ENCODE data around the gene NSD1. TPM values are rescaled to one million over a fixed set of nuclear protein-coding genes. Genes with fewer than 3 reads are reported as not detected.
A peak's percentile ranks its signal among the peaks of the same experiment; 100 is the strongest.
"Not testable (repeated sequence)": the region's sequence is repeated elsewhere in the genome, so short reads cannot be mapped to it uniquely, and the experiment has no call there.

NSD1 gene
- total RNA-seq, 2 experiments from 2014 or later: 50.2 to 51.7 TPM

DNA sequence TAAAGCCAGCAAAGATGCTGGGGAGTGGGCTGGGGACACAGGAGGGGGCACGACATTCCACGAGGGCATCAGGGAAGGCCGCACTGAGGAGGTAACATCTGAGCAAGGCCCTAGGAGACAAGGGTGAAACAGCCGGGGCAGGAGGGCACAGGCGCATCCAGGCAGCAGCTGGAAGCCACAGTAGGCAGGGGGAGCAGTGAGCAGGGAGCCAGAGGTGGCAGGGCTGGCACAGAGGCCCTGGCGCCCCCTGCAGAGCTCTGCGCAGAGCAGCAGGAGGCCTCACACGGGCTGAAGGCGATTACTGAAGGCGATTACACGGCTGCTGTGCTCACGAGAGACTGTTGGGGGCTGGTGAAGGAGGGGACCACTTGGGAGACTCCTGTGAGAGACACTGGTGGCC lies 202.5 kb downstream of the NSD1 start:
- Mint-ChIP-seq H3K4me1 (ENCODE audit: low read depth) (peaks cover 11% of the 10 kb centered on the region), H3K4me3 (no peak overlapping the region), H3K27me3 (ENCODE audit: low read depth) (no peaks in the 10 kb centered on the region), H3K36me3 (ENCODE audit: low read depth) (peaks cover 20% of the 10 kb centered on the region), H3K9me3 (no peaks in the 10 kb centered on the region), H3K27ac (peak overlapping the region; percentile 16)
- intact Hi-C loops (cut with micrococcal nuclease): no loop called here
- CTCF ChIA-PET: interaction anchor here (1.1 to 1.5 kb wide), 4 partner anchors 12 to 24 kb away, joined by 3 read pairs; no protein-coding TSS in a partner anchor
- peak; percentile 55 for DNase-seq

DNA sequence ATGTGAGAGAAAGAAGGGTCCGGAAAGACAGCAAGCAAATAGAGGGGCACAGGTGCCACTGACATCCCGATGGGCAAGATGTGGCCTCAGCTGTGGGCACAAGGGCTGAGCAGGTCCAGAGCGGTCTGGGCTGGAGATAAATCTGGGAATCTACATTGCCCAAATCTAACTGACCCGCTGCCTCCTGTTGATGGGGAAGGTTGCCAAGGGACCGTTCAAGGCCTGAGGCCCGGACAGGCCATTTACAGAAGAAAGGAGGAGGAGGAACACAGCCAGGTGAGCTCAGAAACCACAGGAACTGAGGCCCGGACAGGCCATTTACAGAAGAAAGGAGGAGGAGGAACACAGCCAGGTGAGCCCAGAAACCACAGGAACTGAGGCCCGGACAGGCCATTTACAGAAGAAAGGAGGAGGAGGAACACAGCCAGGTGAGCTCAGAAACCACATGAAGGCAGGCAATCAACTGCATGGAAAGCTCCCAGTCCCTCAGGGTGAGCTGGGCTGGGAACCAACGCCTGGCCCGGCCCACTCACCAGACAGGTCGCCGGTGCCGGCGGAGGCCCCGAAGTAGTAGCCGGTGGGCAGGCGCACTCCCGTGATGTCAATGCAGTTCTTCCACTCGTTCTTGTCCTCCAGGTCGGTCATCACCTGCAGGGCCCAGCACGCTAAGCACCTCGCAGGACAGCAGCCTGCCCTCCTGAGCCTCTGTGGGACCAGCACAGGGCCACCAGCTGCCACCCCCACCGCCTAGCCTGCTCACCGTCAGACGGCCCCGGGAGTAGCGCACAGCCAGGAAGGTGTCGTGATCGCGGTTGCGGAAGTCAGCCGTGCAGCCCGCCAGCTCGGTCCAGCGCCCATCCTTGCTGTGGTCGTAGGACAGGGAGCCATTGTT lies 203.3 kb downstream of the NSD1 start:
- Mint-ChIP-seq H3K4me3 (no peak overlapping the region), H3K9me3 (no peaks in the 10 kb centered on the region), H3K27me3 (ENCODE audit: low read depth) (no peaks in the 10 kb centered on the region), H3K4me1 (ENCODE audit: low read depth) (peaks cover 13% of the 10 kb centered on the region), H3K36me3 (ENCODE audit: low read depth) (peaks cover 28% of the 10 kb centered on the region), H3K27ac (no peak overlapping the region)
- CTCF ChIA-PET: interaction anchor here (1.2 to 1.5 kb wide), 3 partner anchors 11 to 25 kb away, joined by 3 read pairs; no protein-coding TSS in a partner anchor
- no peak for DNase-seq
- intact Hi-C loops (cut with micrococcal nuclease): no loop called here

DNA sequence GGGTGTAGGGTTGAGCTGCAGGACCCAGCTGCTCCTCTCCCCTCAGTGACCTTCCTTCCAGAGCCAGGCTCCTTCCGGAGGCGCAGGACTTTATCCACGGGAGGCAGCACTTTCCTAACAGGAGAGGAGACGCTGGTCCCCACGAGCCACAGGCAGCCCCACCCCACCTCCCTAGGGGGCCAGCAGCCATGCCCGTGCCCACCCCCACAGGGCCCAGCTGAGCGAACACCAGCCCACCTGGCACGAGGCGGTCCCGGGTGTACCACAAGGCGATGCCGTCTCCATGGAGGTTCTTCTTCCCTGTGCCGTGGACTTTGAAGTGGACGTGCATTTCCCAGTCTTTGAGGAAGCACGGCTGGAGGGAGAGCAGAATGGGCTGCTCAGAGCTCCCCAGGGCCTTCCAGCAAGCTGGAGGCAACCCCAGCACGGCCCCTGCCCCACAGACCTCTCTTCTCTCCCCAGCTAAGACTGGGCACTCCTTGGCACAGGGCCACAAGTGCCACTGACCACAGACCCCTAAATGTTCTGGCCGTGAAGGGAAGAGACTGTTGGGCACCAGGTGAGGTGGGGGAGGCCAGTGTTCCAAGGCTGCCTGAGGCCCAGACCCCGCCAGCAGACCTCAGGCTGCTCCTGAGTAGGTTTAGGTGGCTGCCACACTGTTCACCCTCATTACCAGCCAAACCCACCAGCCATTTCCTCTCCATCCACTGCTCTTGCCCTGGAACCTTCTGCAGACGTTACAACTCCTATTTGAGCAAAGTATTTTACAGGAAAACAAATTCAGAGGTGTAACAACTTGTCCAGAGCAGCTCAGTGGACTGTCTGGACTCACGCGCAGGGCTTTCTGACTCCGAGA lies 204.9 kb downstream of the NSD1 start:
- Mint-ChIP-seq H3K9me3 (no peaks in the 10 kb centered on the region), H3K4me1 (ENCODE audit: low read depth) (peaks cover 15% of the 10 kb centered on the region), H3K27me3 (ENCODE audit: low read depth) (no peaks in the 10 kb centered on the region), H3K36me3 (ENCODE audit: low read depth) (peaks cover 26% of the 10 kb centered on the region), H3K27ac (no peak overlapping the region), H3K4me3 (no peak overlapping the region)
- DNase-seq: no peak
- CTCF ChIA-PET: interaction anchor here (1.1 kb wide), 1 partner anchor 225 kb away, joined by 4 read pairs; no protein-coding TSS in a partner anchor
- intact Hi-C loops (cut with micrococcal nuclease): no loop called here

DNA sequence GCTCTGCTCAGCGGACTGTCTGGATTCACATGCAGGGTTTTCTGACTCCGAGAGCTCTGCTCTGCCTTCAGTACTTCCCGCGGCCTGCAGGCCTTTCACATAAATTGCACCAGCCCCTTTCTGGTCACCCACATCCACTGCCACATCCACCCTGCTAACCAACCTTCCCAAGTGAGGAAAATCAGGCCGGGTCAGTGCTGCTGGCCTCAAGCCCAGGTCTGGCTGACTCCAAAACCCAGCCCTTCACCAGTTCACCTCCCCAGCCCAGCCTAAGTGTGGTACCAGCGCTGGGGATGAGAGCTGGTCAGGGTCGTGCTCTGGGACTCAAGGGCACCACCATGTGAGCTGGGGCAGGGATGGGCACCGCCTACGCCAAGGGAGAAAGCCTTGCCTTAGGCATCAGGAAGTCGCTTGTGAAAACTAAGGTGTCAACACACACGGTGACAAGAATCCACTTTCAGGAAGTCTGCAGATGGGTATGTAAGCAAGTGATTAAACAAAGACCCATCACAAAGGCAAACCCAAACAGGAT lies 205.6 kb downstream of the NSD1 start:
- peaks cover 17% of the 10 kb centered on the region for H3K4me1 Mint-ChIP-seq (ENCODE audit: low read depth)
- no peaks in the 10 kb centered on the region for H3K27me3 Mint-ChIP-seq (ENCODE audit: low read depth)
- CTCF ChIA-PET: interaction anchor here (1.1 kb wide), 1 partner anchor 225 kb away, joined by 4 read pairs; no protein-coding TSS in a partner anchor
- DNase-seq: no peak
- H3K36me3 Mint-ChIP-seq (ENCODE audit: low read depth): peaks cover 23% of the 10 kb centered on the region
- H3K27ac Mint-ChIP-seq: no peak overlapping the region
- no peaks in the 10 kb centered on the region for H3K9me3 Mint-ChIP-seq
- intact Hi-C loops (cut with micrococcal nuclease): no loop called here
- H3K4me3 Mint-ChIP-seq: no peak overlapping the region

DNA sequence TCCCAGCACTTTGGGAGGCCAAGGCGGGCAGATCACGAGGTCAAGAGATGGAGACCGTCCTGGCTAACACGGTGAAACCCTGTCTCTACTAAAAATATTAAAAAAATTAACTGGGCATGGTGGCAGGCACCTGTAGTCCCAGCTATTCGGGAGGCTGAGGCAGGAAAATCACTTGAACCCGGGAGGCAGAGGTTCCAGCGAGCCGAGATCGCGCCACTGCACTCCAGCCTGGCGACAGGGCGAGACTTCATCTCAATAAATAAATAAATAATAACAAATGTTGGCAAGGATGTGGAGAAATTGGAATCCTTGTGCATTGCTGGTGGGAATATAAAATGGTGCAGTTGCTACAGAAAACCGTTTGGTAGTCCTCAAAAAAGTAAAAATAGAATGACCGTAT lies 209.4 kb downstream of the NSD1 start:
- DNase-seq; H3K4me3 Mint-ChIP-seq; H3K9me3 Mint-ChIP-seq; H3K27me3 Mint-ChIP-seq (ENCODE audit: low read depth); H3K27ac Mint-ChIP-seq; intact Hi-C loops (cut with micrococcal nuclease): not testable (repeated sequence)
- CTCF ChIA-PET: interaction anchor here (1.3 to 1.5 kb wide), 2 partner anchors 39 to 229 kb away, joined by 4 to 6 read pairs; no protein-coding TSS in a partner anchor
- Mint-ChIP-seq H3K4me1 (ENCODE audit: low read depth) (peaks cover 33% of the 10 kb centered on the region), H3K36me3 (ENCODE audit: low read depth) (peaks cover 18% of the 10 kb centered on the region)

DNA sequence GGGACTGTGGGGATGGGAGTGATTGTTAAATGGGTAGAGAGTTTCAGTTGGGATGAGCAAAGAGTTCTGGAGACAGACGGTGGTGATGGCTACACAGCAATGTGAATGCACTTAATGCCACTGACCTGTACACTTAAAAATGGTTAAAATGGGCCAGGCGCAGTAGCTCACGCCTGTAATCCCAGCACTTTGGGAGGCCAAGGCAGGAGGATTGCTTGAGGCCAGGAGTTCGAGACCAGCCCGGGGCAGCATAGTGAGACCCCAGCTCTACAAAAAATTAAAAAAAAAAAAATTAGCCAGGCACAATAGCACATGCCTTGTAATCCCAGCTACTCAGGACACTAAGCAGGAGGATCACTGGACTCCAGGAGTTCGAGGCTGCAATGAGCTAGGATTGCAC lies 210.2 kb downstream of the NSD1 start:
- H3K36me3 Mint-ChIP-seq (ENCODE audit: low read depth): peaks cover 18% of the 10 kb centered on the region
- H3K4me1 Mint-ChIP-seq (ENCODE audit: low read depth): peaks cover 33% of the 10 kb centered on the region

DNA sequence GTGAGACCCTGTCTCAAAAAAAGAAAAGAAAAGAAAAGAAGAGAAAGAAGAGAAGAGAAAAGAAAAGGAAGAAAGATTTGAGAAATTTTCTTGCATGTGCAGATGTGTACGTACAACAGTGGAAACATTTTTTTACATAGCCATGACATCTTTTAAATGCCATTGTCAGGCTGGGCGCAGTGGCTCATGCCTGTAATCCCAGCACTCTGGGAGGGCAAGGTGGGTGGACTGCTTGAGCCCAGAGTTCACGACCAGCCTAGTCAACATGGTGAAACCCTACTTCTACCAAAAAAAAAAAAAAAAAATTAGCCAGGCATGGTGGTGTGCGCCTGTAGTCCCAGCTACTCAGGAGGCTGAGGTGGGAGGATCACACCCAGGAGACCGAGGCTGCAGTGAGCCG lies 211.3 kb downstream of the NSD1 start:
- Mint-ChIP-seq H3K9me3 (no peaks in the 10 kb centered on the region), H3K4me1 (ENCODE audit: low read depth) (peaks cover 38% of the 10 kb centered on the region), H3K36me3 (ENCODE audit: low read depth) (peaks cover 14% of the 10 kb centered on the region), H3K27me3 (ENCODE audit: low read depth) (no peaks in the 10 kb centered on the region), H3K27ac (no peak overlapping the region), H3K4me3 (no peak overlapping the region)
- no peak for DNase-seq
- intact Hi-C loops (cut with micrococcal nuclease): no loop called here
- CTCF ChIA-PET: interaction anchor here (0.7 to 0.9 kb wide), 2 partner anchors 21 to 26 kb away, joined by 3 to 4 read pairs; no protein-coding TSS in a partner anchor

More for the DNA sequence above, 210.2 kb downstream of the NSD1 start:
- Mint-ChIP-seq H3K27me3 (ENCODE audit: low read depth) (no peaks in the 10 kb centered on the region), H3K9me3 (no peaks in the 10 kb centered on the region), H3K27ac (no peak overlapping the region), H3K4me3 (no peak overlapping the region)
- CTCF ChIA-PET: interaction anchor here (0.7 to 1.5 kb wide), 2 partner anchors 16 to 230 kb away, joined by 3 to 6 read pairs; no protein-coding TSS in a partner anchor
- intact Hi-C loops (cut with micrococcal nuclease): no loop called here
- DNase-seq: no peak

DNA sequence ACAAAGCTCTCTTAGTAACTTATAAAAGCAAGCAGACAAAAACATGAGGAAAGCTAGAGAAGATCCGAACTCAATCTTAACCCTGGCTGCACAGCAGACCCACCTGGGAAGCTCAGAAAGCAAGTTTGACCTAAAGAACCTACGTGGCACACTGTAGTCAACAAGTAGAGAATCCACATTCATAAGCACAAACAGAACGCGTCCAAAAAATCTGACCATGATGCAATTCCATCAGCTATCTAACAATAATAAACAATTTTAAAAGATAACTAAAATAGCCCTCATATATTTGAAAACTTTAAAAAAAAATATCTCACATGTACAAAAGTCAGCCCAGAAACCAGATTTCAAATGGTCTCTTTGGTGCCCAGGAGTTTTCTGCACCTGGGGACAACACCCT lies 213.2 kb downstream of the NSD1 start:
- Mint-ChIP-seq H3K27ac (no peak overlapping the region), H3K9me3 (no peaks in the 10 kb centered on the region), H3K4me3 (no peak overlapping the region), H3K4me1 (ENCODE audit: low read depth) (peaks cover 42% of the 10 kb centered on the region), H3K36me3 (ENCODE audit: low read depth) (peaks cover 3% of the 10 kb centered on the region), H3K27me3 (ENCODE audit: low read depth) (no peaks in the 10 kb centered on the region)
- CTCF ChIA-PET: interaction anchor here (1.0 to 2.3 kb wide), 5 partner anchors 10 to 56 kb away, joined by 3 to 8 read pairs (median 6); no protein-coding TSS in a partner anchor
- intact Hi-C loops (cut with micrococcal nuclease): no loop called here
- no peak for DNase-seq

DNA sequence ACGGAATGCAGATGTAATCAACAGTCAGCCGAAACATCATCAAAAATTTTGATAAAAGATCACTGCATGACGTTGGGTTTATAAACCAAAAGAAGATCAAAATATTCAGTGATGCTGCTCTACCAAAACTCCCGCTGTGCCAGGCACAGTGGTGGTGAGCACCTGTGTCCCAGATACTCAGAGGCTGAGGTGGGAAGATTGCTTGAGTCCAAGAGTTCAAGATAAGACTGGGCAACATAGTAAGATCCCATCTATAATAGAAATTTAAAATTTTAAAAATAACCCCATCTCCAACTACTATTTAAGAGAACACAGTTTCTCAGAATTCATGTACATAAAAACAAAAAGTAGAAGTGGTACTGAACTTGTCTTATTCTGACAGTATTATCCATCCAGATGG lies 214.1 kb downstream of the NSD1 start:
- Mint-ChIP-seq H3K36me3 (ENCODE audit: low read depth) (peaks cover 3% of the 10 kb centered on the region), H3K27me3 (ENCODE audit: low read depth) (no peaks in the 10 kb centered on the region), H3K4me3 (no peak overlapping the region), H3K4me1 (ENCODE audit: low read depth) (peaks cover 42% of the 10 kb centered on the region), H3K27ac (no peak overlapping the region), H3K9me3 (no peaks in the 10 kb centered on the region)
- CTCF ChIA-PET: interaction anchor here (1.6 to 2.3 kb wide), 3 partner anchors 11 to 55 kb away, joined by 3 to 8 read pairs (median 6); no protein-coding TSS in a partner anchor
- intact Hi-C loops (cut with micrococcal nuclease): no loop called here
- no peak for DNase-seq

DNA sequence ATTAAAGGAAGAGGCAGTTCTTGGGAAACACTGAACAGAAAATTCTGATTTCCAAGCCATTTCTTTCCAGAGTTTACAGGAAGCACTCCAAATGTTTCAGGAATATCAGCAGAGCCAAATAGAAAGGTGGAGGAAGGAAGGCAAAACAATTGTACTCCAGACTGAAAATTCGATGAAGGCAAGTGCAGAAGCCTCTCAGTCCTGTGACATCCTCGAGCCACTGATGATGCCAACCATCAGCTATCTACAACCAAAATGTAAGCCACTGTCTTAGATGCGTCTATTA lies 215.7 kb downstream of the NSD1 start:
- intact Hi-C loops (cut with micrococcal nuclease): no loop called here

DNA sequence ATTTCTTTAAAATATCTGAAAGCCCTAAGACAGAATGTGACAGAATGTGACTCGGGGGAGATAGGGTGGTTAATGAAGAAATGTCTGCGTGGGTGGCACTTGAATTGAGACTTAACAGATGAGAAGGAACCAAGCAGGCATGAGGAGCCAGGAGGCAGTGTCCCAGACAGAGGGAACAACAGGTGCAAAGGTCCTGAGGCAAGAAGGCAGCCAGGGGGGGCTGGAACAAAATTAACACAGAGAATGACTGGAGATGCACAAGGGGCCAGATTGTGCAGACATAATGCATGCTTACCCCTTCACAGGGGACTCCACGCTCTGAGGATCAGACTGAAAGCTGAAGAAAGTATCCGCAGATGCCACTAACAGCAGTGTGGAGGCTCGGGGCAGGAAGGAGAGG lies 216.2 kb downstream of the NSD1 start:
- intact Hi-C loops (cut with micrococcal nuclease): loop anchor here (2.0 to 5.0 kb wide), 2 partner anchors 37 to 38 kb away; no protein-coding TSS in a partner anchor
- H3K27me3 Mint-ChIP-seq (ENCODE audit: low read depth): no peaks in the 10 kb centered on the region
- H3K4me3 Mint-ChIP-seq: peak overlapping the region; percentile 95
- peaks cover 37% of the 10 kb centered on the region for H3K4me1 Mint-ChIP-seq (ENCODE audit: low read depth)
- H3K27ac Mint-ChIP-seq: peak overlapping the region; percentile 9
- peaks cover 2% of the 10 kb centered on the region for H3K36me3 Mint-ChIP-seq (ENCODE audit: low read depth)
- CTCF ChIA-PET: interaction anchor here (1.0 to 1.8 kb wide), 5 partner anchors 12 to 152 kb away, joined by 4 to 8 read pairs (median 7); no protein-coding TSS in a partner anchor
- no peak for DNase-seq
- no peaks in the 10 kb centered on the region for H3K9me3 Mint-ChIP-seq

More for the DNA sequence above, 215.7 kb downstream of the NSD1 start:
- no peak for DNase-seq
- H3K36me3 Mint-ChIP-seq (ENCODE audit: low read depth): peaks cover 2% of the 10 kb centered on the region
- CTCF ChIA-PET: interaction anchor here (1.0 to 1.8 kb wide), 5 partner anchors 31 to 152 kb away, joined by 3 to 8 read pairs (median 7); no protein-coding TSS in a partner anchor
- peaks cover 37% of the 10 kb centered on the region for H3K4me1 Mint-ChIP-seq (ENCODE audit: low read depth)
- no peaks in the 10 kb centered on the region for H3K9me3 Mint-ChIP-seq
- H3K4me3 Mint-ChIP-seq: peak overlapping the region; percentile 95
- no peaks in the 10 kb centered on the region for H3K27me3 Mint-ChIP-seq (ENCODE audit: low read depth)
- H3K27ac Mint-ChIP-seq: no peak overlapping the region
